GM23338 (cell line): ENCODE results near the gene KRT32.

ENCODE experiments used
- CTCF ChIP-seq, 2 experiments: fragments of 200-600 bp in 1 of 2; sonication (generic) in 1 of 2; conservative IDR thresholded peaks; 2 replicates each; pipeline versions ENCODE4 v1.5.1 to v1.6.1; 2016 to 2017; ENCODE audit warnings: antibody characterized with exemption in 2 of 2, low read depth in 2 of 2, mild to moderate bottlenecking in 2 of 2, moderate library complexity in 1 of 2
- EZH2 ChIP-seq: fragments of 200-600 bp; sonication (generic); IDR thresholded peaks from one replicate; pipeline ENCODE4 v1.8.0; 2017; ENCODE audit warnings: antibody characterized with exemption, mild to moderate bottlenecking, low read depth; ENCODE audit not compliant: unreplicated experiment
- POLR2AphosphoS5 ChIP-seq: IDR thresholded peaks from 2 replicates; pipeline ENCODE4 v1.6.1; 2016; ENCODE audit warnings: antibody characterized with exemption, low read depth
- STAT1 ChIP-seq: IDR thresholded peaks from one replicate; pipeline ENCODE4 v1.6.1; 2016; ENCODE audit warnings: antibody characterized with exemption; ENCODE audit not compliant: unreplicated experiment
- ZNF114 ChIP-seq: fragments of 250-450 bp; sonication (Bioruptor Pico); IDR thresholded peaks from 2 replicates; pipeline ENCODE4 v1.5.0; 2020; ENCODE audit warnings: mild to moderate bottlenecking, moderate library complexity
- TF ChIP-seq, protein P1 (sequence below): IDR thresholded peaks from one replicate; pipeline ENCODE4 v1.6.1; 2018; ENCODE audit warnings: antibody characterized with exemption; ENCODE audit not compliant: unreplicated experiment

- TF ChIP-seq CTCF (conservative IDR thresholded peaks at IDR 0.05; ENCODE audit: low read depth in 2 of 2) (no peak), STAT1 (no peak), ZNF114 (CRISPR knock-in tag) (no peak), POLR2AphosphoS5 (no peak), EZH2 (no peak)
- TF ChIP-seq, protein P1, sequence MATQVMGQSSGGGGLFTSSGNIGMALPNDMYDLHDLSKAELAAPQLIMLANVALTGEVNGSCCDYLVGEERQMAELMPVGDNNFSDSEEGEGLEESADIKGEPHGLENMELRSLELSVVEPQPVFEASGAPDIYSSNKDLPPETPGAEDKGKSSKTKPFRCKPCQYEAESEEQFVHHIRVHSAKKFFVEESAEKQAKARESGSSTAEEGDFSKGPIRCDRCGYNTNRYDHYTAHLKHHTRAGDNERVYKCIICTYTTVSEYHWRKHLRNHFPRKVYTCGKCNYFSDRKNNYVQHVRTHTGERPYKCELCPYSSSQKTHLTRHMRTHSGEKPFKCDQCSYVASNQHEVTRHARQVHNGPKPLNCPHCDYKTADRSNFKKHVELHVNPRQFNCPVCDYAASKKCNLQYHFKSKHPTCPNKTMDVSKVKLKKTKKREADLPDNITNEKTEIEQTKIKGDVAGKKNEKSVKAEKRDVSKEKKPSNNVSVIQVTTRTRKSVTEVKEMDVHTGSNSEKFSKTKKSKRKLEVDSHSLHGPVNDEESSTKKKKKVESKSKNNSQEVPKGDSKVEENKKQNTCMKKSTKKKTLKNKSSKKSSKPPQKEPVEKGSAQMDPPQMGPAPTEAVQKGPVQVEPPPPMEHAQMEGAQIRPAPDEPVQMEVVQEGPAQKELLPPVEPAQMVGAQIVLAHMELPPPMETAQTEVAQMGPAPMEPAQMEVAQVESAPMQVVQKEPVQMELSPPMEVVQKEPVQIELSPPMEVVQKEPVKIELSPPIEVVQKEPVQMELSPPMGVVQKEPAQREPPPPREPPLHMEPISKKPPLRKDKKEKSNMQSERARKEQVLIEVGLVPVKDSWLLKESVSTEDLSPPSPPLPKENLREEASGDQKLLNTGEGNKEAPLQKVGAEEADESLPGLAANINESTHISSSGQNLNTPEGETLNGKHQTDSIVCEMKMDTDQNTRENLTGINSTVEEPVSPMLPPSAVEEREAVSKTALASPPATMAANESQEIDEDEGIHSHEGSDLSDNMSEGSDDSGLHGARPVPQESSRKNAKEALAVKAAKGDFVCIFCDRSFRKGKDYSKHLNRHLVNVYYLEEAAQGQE = no peak
Measured at GRCh38 chr17:41498276-41498675, 31.1 kb upstream of the KRT32 start.
